ENCODE results near the gene OSTC. TPM values are rescaled to one million over a fixed set of nuclear protein-coding genes. Genes with fewer than 3 reads are reported as not detected.
A peak's percentile ranks its signal among the peaks of the same experiment; 100 is the strongest.

The OSTC gene
- total and polyA plus RNA-seq, 7 experiments from 2014 or later, result 31.8 to 119 (median 58.9) TPM

DNA sequence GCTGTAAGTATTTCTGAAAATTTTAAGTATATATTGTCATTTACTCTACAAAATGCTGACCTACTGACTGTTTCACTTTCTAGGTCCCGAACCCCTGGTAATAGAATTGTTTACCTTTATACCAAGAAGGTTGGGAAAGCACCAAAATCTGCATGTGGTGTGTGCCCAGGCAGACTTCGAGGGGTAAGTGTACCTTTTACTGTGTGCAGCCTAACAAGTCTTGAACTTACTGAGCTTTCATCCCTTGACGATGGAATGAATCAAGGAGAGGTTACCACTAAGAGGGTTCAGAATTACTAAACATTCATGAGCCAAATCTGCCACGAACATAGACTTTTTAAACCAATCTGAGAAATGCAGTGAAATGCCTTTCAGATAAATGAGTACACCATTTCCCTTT is 28.4 kb upstream of the OSTC start:
- no peak for ATAC-seq
- H3K36me3 ChIP-seq (ENCODE audit: control insufficient read depth in 2 of 3, insufficient read depth in 3 of 3, low read length in 3 of 3), result peaks cover 18 to 55% (median 21%) of the 10 kb centered on the region in 3 experiments
- H3K36me3 Mint-ChIP-seq, result peaks cover 25 to 44% (median 38%) of the 10 kb centered on the region in 5 donors
- H3K9me3 Mint-ChIP-seq, result peaks cover 0 to 1% (median 0%) of the 10 kb centered on the region in 11 donors
- ChIA-PET POLR2A (interaction anchor here (0.6 to 3.4 kb wide), 4 partner anchors 8 to 901 kb away, joined by 3 to 37 read pairs (median 14); partner anchors contain the start of genes OSTC and PAPSS1), CTCF (no interaction called here)
- no peaks in the 10 kb centered on the region for H3K27me3 ChIP-seq (ENCODE audit: control insufficient read depth in 2 of 2, insufficient read depth in 2 of 2, low read length in 2 of 2)
- peaks cover 33 to 81% (median 63%) of the 10 kb centered on the region in 7 donors for H3K4me1 Mint-ChIP-seq
- no peak for DNase-seq
- peak overlapping the region in 8 of 10 donors; percentile 2 to 99 (median 47) for H3K4me3 Mint-ChIP-seq
- H3K9me3 ChIP-seq (ENCODE audit: control insufficient read depth in 2 of 3, low read length in 3 of 3), result no peaks in the 10 kb centered on the region
- H3K4me1 ChIP-seq (ENCODE audit: control insufficient read depth in 2 of 2, insufficient read depth in 2 of 2, low read length in 2 of 2), result peaks cover 29 to 30% of the 10 kb centered on the region in 2 donors
- no peak overlapping the region for H3K4me3 ChIP-seq (ENCODE audit: low read length)
- H3K27me3 Mint-ChIP-seq, result peaks cover 0 to 3% (median 0%) of the 10 kb centered on the region in 5 donors
- H3K27ac ChIP-seq (ENCODE audit: low read depth, low read length), result peak overlapping the region; percentile 90
- peak overlapping the region in 8 of 9 donors; percentile 7 to 99 (median 82) for H3K27ac Mint-ChIP-seq
- intact Hi-C loops (cut with micrococcal nuclease), result loop anchor here in 1 of 2 donors (5.0 kb wide), 2 partner anchors 590 to 1575 kb away; partner anchors contain the start of gene ELOVL6

DNA sequence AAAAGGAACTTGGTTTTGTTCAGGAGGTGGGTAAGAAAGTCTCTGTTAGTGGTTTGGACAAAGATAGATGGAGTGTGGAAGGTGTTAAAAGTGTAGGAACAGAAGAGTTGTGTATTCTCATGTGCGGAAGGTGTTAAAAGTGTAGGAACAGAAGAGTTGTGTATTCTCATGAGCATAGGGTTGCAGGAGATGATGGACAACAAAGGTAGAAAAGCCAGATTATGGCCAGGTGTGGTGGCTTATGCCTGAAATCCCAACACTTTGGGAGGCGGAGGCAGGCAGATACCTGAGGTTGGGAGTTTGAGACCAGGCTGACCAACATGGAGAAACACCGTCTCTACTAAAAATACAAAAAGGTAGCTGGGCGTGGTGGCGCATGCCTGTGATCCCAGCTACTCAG is 27.6 kb upstream of the OSTC start:
- ATAC-seq, result no peak
- Mint-ChIP-seq H3K4me3 (peak overlapping the region in 8 of 10 donors; percentile 7 to 97 (median 51)), H3K27ac (peak overlapping the region; percentile 6 to 99 (median 76)), H3K9me3 (peaks cover 0 to 1% (median 0%) of the 10 kb centered on the region in 11 donors), H3K36me3 (peaks cover 25 to 39% (median 34%) of the 10 kb centered on the region in 5 donors), H3K4me1 (peaks cover 29 to 73% (median 58%) of the 10 kb centered on the region in 7 donors), H3K27me3 (peaks cover 0 to 3% (median 0%) of the 10 kb centered on the region in 5 donors)
- POLR2A ChIA-PET, result interaction anchor here (0.8 to 1.3 kb wide), 3 partner anchors 11 to 28 kb away, joined by 3 to 7 read pairs (median 4); partner anchors contain the start of gene OSTC
- H3K27ac ChIP-seq (ENCODE audit: low read depth, low read length), result peak overlapping the region; percentile 90
- no peaks in the 10 kb centered on the region for H3K9me3 ChIP-seq (ENCODE audit: control insufficient read depth in 2 of 3, low read length in 3 of 3)
- intact Hi-C loops (cut with micrococcal nuclease), result loop anchor here in 1 of 2 donors (5.0 kb wide), 2 partner anchors 591 to 1574 kb away; partner anchors contain the start of gene ELOVL6
- H3K36me3 ChIP-seq (ENCODE audit: control insufficient read depth in 2 of 3, insufficient read depth in 3 of 3, low read length in 3 of 3), result peaks cover 18 to 62% (median 21%) of the 10 kb centered on the region in 3 experiments
- H3K27me3 ChIP-seq (ENCODE audit: control insufficient read depth in 2 of 2, insufficient read depth in 2 of 2, low read length in 2 of 2), result no peaks in the 10 kb centered on the region
- DNase-seq, result no peak
- CTCF ChIA-PET, result no interaction called here
- H3K4me3 ChIP-seq (ENCODE audit: low read length), result no peak overlapping the region
- peaks cover 29 to 30% of the 10 kb centered on the region in 2 donors for H3K4me1 ChIP-seq (ENCODE audit: control insufficient read depth in 2 of 2, insufficient read depth in 2 of 2, low read length in 2 of 2)

DNA sequence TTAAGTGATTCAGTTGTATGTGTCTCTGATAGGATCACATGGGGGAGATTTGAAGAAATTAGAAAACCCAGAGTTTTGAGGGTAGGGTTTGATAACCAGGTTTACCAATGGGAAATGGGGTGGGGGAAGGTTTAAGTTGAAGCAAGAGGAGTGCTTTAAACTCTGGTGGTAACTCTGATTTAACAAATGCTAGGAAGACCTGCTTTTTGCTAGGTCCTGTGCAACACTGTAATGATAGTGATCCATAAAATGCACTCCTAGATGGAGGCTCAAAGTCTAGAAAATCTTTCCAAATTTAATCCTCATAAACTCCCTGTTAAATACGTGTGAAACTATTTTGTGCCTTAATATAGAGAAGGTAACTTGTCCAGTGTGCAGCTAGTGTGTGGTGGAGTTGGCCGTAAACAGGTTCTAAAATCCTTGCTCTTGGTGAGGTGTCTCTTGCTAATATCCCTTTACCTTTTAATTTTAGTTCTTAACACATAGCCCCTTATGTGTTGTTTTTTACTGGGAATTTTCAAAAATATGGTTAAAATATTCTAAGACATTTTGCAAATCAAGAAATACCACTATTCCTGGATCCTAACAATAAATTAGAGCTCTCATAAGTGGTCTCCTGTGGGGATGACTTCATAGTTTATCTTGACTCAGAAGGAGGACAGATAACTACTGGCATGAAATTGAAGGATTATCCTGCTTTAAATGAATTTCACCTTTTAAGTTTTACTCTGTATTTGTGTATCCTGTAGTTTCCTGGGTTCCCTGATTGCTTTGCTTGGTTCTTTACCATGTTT is 25.9 kb upstream of the OSTC start:
- H3K9me3 ChIP-seq (ENCODE audit: control insufficient read depth in 2 of 3, low read length in 3 of 3), result no peaks in the 10 kb centered on the region
- ChIA-PET POLR2A (interaction anchor here (0.7 to 1.3 kb wide), 5 partner anchors 9 to 470 kb away, joined by 3 to 7 read pairs (median 3); partner anchors contain the start of gene OSTC), CTCF (no interaction called here)
- intact Hi-C loops (cut with micrococcal nuclease), result loop anchor here in 1 of 2 donors (5.0 kb wide), 2 partner anchors 592 to 1573 kb away; partner anchors contain the start of gene ELOVL6
- no peaks in the 10 kb centered on the region for H3K9me3 Mint-ChIP-seq
- no peak for DNase-seq
- peak overlapping the region in 4 of 9 donors; percentile 6 to 83 (median 20) for H3K27ac Mint-ChIP-seq
- H3K4me3 ChIP-seq (ENCODE audit: low read length), result no peak overlapping the region
- peaks cover 23 to 58% (median 53%) of the 10 kb centered on the region in 7 donors for H3K4me1 Mint-ChIP-seq
- peaks cover 0 to 3% (median 0%) of the 10 kb centered on the region in 5 donors for H3K27me3 Mint-ChIP-seq
- no peak for ATAC-seq
- H3K4me1 ChIP-seq (ENCODE audit: control insufficient read depth in 2 of 2, insufficient read depth in 2 of 2, low read length in 2 of 2), result peaks cover 21 to 23% of the 10 kb centered on the region in 2 donors
- H3K36me3 Mint-ChIP-seq, result peaks cover 25 to 39% (median 34%) of the 10 kb centered on the region in 5 donors
- peak overlapping the region; percentile 5 for H3K27ac ChIP-seq (ENCODE audit: low read depth, low read length)
- peaks cover 18 to 69% (median 25%) of the 10 kb centered on the region in 3 experiments for H3K36me3 ChIP-seq (ENCODE audit: control insufficient read depth in 2 of 3, insufficient read depth in 3 of 3, low read length in 3 of 3)
- H3K27me3 ChIP-seq (ENCODE audit: control insufficient read depth in 2 of 2, insufficient read depth in 2 of 2, low read length in 2 of 2), result no peaks in the 10 kb centered on the region
- peak overlapping the region in 3 of 10 donors; percentile 12 to 18 (median 12) for H3K4me3 Mint-ChIP-seq

DNA sequence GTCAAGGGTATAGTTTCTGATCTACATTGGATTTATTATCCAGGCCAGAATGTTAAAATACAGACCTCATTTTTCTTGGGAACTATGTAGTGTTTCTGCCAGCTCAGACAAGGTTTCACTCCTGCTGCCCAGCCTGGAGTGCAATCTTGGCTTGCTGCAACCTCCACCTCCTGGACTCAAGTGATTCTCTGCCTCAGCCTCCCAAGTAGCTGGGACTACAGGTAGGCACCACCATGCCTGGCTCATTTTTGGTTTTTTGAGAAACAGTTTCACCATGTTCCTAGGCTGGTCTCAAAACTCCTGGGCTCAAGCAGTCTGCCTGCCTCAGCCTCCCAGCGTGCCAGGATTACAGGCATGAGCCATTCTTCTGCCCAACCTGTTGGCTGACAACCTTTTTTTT is 24.3 kb upstream of the OSTC start:
- CTCF ChIA-PET, result no interaction called here
- Mint-ChIP-seq H3K27ac (peak overlapping the region in 2 of 9 donors; percentile 5 to 14), H3K9me3 (peaks cover 0 to 2% (median 0%) of the 10 kb centered on the region in 11 donors), H3K27me3 (no peaks in the 10 kb centered on the region), H3K4me3 (no peak overlapping the region), H3K36me3 (peaks cover 32 to 52% (median 34%) of the 10 kb centered on the region in 5 donors), H3K4me1 (peaks cover 17 to 45% (median 39%) of the 10 kb centered on the region in 7 donors)
- H3K4me3 ChIP-seq (ENCODE audit: low read length), result no peak overlapping the region
- intact Hi-C loops (cut with micrococcal nuclease), result no loop called here
- H3K9me3 ChIP-seq (ENCODE audit: control insufficient read depth in 2 of 3, low read length in 3 of 3), result no peaks in the 10 kb centered on the region
- H3K27ac ChIP-seq (ENCODE audit: low read depth, low read length), result no peak overlapping the region
- POLR2A ChIA-PET, result interaction anchor here (0.6 to 1.8 kb wide), 2 partner anchors 24 to 665 kb away, joined by 4 to 5 read pairs; partner anchors contain the start of gene OSTC
- DNase-seq (no peak), ATAC-seq (no peak)
- H3K4me1 ChIP-seq (ENCODE audit: control insufficient read depth in 2 of 2, insufficient read depth in 2 of 2, low read length in 2 of 2), result peaks cover 14 to 16% of the 10 kb centered on the region in 2 donors
- H3K36me3 ChIP-seq (ENCODE audit: control insufficient read depth in 2 of 3, insufficient read depth in 3 of 3, low read length in 3 of 3), result peaks cover 23 to 81% (median 27%) of the 10 kb centered on the region in 3 experiments
- H3K27me3 ChIP-seq (ENCODE audit: control insufficient read depth in 2 of 2, insufficient read depth in 2 of 2, low read length in 2 of 2), result no peaks in the 10 kb centered on the region

DNA sequence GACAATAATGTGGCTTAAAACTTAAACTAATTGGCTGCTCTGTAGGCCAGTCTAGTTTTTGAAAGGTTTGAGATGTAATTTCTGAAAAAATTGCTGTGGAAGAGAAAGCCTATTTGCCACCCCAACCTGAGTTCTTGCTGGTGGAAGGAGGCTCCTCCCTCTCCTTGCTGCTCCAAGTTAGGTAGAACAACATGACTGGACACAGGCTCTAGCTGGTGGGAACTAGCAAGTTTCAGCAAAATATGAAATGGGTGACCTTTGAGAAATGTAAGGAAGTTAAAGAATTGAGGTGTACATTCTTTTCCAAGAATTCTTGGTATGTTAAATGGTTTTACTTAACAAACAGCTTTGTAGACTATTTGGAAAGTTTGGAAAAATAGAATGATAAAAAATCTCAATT is 22.0 kb upstream of the OSTC start:
- no peak overlapping the region for H3K4me3 ChIP-seq (ENCODE audit: low read length)
- H3K27me3 ChIP-seq (ENCODE audit: control insufficient read depth in 2 of 2, insufficient read depth in 2 of 2, low read length in 2 of 2), result no peaks in the 10 kb centered on the region
- ChIA-PET CTCF (interaction anchor here (0.6 to 0.7 kb wide), 4 partner anchors 285 to 722 kb away, joined by 3 to 4 read pairs (median 3); no protein-coding TSS in a partner anchor), POLR2A (interaction anchor here (0.8 to 1.5 kb wide), 3 partner anchors 15 to 56 kb away, joined by 3 to 4 read pairs (median 3); no protein-coding TSS in a partner anchor)
- intact Hi-C loops (cut with micrococcal nuclease), result no loop called here
- peaks cover 0 to 2% (median 0%) of the 10 kb centered on the region in 11 donors for H3K9me3 Mint-ChIP-seq
- no peak overlapping the region for H3K4me3 Mint-ChIP-seq
- no peak for DNase-seq
- no peaks in the 10 kb centered on the region for H3K27me3 Mint-ChIP-seq
- H3K36me3 Mint-ChIP-seq, result peaks cover 25 to 53% (median 37%) of the 10 kb centered on the region in 5 donors
- H3K36me3 ChIP-seq (ENCODE audit: control insufficient read depth in 2 of 3, insufficient read depth in 3 of 3, low read length in 3 of 3), result peaks cover 14 to 86% (median 30%) of the 10 kb centered on the region in 3 experiments
- no peak for ATAC-seq
- peaks cover 6 to 24% (median 18%) of the 10 kb centered on the region in 7 donors for H3K4me1 Mint-ChIP-seq
- H3K4me1 ChIP-seq (ENCODE audit: control insufficient read depth in 2 of 2, insufficient read depth in 2 of 2, low read length in 2 of 2), result no peaks in the 10 kb centered on the region
- H3K9me3 ChIP-seq (ENCODE audit: control insufficient read depth in 2 of 3, low read length in 3 of 3), result no peaks in the 10 kb centered on the region
- H3K27ac Mint-ChIP-seq, result no peak overlapping the region
- no peak overlapping the region for H3K27ac ChIP-seq (ENCODE audit: low read depth, low read length)

DNA sequence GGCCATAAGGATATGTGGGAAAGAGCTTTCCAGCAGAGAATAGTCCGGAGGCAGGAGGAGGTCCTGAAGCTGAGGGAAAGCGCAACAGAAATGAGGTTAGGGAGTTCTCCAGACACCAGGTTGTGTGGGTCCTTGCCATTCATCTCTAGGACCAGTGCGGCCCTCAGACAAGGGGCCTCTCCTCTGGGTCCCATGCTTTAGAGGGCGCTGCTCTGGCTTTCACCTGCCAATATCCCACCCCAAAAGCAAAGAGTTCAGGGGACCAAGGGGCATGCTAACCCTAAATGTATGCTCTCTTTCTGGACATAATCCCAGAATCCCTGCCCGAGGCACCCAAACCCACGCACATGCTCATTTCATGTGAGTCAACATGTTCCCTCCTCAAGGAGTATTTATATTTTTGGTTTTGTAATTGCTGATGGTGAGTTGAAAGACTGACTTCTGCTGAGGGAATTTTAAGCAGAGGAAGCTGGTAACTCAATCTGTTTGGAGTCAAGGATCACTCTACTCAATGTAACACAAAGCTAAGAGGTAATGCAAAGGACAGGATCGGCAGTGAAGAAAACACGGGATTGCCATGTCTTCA is 15.2 kb upstream of the OSTC start:
- Mint-ChIP-seq H3K9me3 (peaks cover 0 to 2% (median 0%) of the 10 kb centered on the region in 11 donors), H3K4me1 (peaks cover 0 to 9% (median 0%) of the 10 kb centered on the region in 7 donors), H3K27me3 (no peaks in the 10 kb centered on the region), H3K36me3 (peaks cover 8 to 34% (median 18%) of the 10 kb centered on the region in 5 donors), H3K27ac (peak overlapping the region in 1 of 9 donors; percentile 79), H3K4me3 (no peak overlapping the region)
- H3K27ac ChIP-seq (ENCODE audit: low read depth, low read length), result no peak overlapping the region
- POLR2A ChIA-PET, result interaction anchor here (1.0 kb wide), 1 partner anchor 15 kb away, joined by 4 read pairs; the partner anchor contains the start of gene OSTC
- no peak for DNase-seq
- no peak for ATAC-seq
- H3K9me3 ChIP-seq (ENCODE audit: control insufficient read depth in 2 of 3, low read length in 3 of 3), result no peaks in the 10 kb centered on the region
- no peak overlapping the region for H3K4me3 ChIP-seq (ENCODE audit: low read length)
- intact Hi-C loops (cut with micrococcal nuclease), result no loop called here
- peaks cover 5 to 55% (median 10%) of the 10 kb centered on the region in 3 experiments for H3K36me3 ChIP-seq (ENCODE audit: control insufficient read depth in 2 of 3, insufficient read depth in 3 of 3, low read length in 3 of 3)
- CTCF ChIA-PET, result no interaction called here
- no peaks in the 10 kb centered on the region for H3K27me3 ChIP-seq (ENCODE audit: control insufficient read depth in 2 of 2, insufficient read depth in 2 of 2, low read length in 2 of 2)
- no peaks in the 10 kb centered on the region for H3K4me1 ChIP-seq (ENCODE audit: control insufficient read depth in 2 of 2, insufficient read depth in 2 of 2, low read length in 2 of 2)
